Motor neuron (in vitro differentiated cells): Measurements from ENCODE around the gene SLC4A11. TPM values are rescaled to one million over a fixed set of nuclear protein-coding genes. Genes with fewer than 3 reads are reported as not detected.
"Not testable (repeated sequence)": the region's sequence is repeated elsewhere in the genome, so short reads cannot be mapped to it uniquely, and the experiment has no call there.

Source experiments
- ATAC-seq, 8 experiments: fragments of 200-7000 bp; cut with Tn5 transposase; replicated peaks in 6 of 8; 2 replicates each; pipeline ENCODE4 v1.8.0; 2021; ENCODE audit warnings: mild to moderate bottlenecking in 8 of 8, moderate library complexity in 8 of 8
- H3K27ac ChIP-seq, 2 donors: fragments of 250-450 bp; sonication (Bioruptor Pico); 2 replicates each; pipeline ENCODE4 v1.9.0; 2021; ENCODE audit warnings: antibody characterized with exemption in 2 of 2, mild to moderate bottlenecking in 2 of 2, moderate library complexity in 1 of 2
- H3K4me1 ChIP-seq, 2 donors: fragments of 250-450 bp; sonication (Bioruptor Pico); replicated peaks in 1 of 2; 2 replicates each; pipeline ENCODE4 v1.6.1; 2021; ENCODE audit warnings: antibody characterized with exemption in 2 of 2, mild to moderate bottlenecking in 2 of 2, moderate library complexity in 1 of 2
- H3K4me3 ChIP-seq, 5 donors: fragments of 250-450 bp; sonication (Bioruptor Pico); 2 replicates each; pipeline ENCODE4 v1.9.0; 2021; ENCODE audit warnings: antibody characterized with exemption in 5 of 5, mild to moderate bottlenecking in 5 of 5, moderate library complexity in 4 of 5
- WGBS, 10 experiments: fragments of 450-650 bp; shearing (Covaris generic); methylation state at CpG; one replicate each; pipeline ENCODE4 v1.0.0; 2022; 5-methylcytosine and 5-hydroxymethylcytosine counted together
- in situ Hi-C, 9 experiments: fragments of 400-800 bp; cut with MboI; loops; one replicate each; pipeline ENCODE4 v1.15.0; 2021; ENCODE audit warnings: low sequenced_read_pairs in 9 of 9, low pct_unique_long_range_greater_than_20kb in 2 of 9; ENCODE audit not compliant: unreplicated experiment in 9 of 9
- total RNA-seq, 8 experiments: library from RNA; unstranded; fragments of 300-600 nt; gene quantifications; 2 replicates each; pipeline versions ENCODE4 v1.2.3 to v1.2.4, GENCODE V29; 2022

Gene SLC4A11
- total RNA-seq, 8 experiments from 2014 or later = 0.05 to 19.6 (median 1.3) TPM

GRCh38 chr20:3183896-3184612, 54.9 kb downstream of the SLC4A11 start:
- Histone ChIP-seq H3K4me1 (no peaks in the 10 kb centered on the region), H3K4me3 (no peak overlapping the region), H3K27ac (no peak overlapping the region)
- whole genome bisulfite sequencing, 10 experiments = 67 to 100% (median 100%) methylated on average over 1 to 3 of the region's 3 CpGs; no CpG with 5 or more reads in 1 of the 10 experiments
- ATAC-seq = peak in 2 of 8 experiments; percentile 45 to 62
- in situ Hi-C loops = no loop called here

GRCh38 chr20:3182429-3182828, 56.6 kb downstream of the SLC4A11 start:
- ATAC-seq, H3K27ac ChIP-seq, H3K4me3 ChIP-seq, in situ Hi-C loops, H3K4me1 ChIP-seq: not testable (repeated sequence)
- 71 to 100% (median 100%) methylated on average over 1 to 4 of the region's 5 CpGs; no CpG with 5 or more reads in 2 of the 10 experiments for WGBS, 10 experiments

- in situ Hi-C loops = no loop called here
- WGBS, 10 experiments = 0 to 100% (median 74%) methylated on average over 1 to 3 of the region's 5 CpGs; no CpG with 5 or more reads in 1 of the 10 experiments
- no peak overlapping the region for H3K4me3 ChIP-seq
- no peak overlapping the region for H3K27ac ChIP-seq
- ATAC-seq = no peak
- H3K4me1 ChIP-seq = no peaks in the 10 kb centered on the region
Measured at GRCh38 chr20:3181270-3181669, 57.7 kb downstream of the SLC4A11 start.

- in situ Hi-C loops = no loop called here
- ATAC-seq = no peak
- Histone ChIP-seq H3K27ac (no peak overlapping the region), H3K4me3 (no peak overlapping the region), H3K4me1 (no peaks in the 10 kb centered on the region)
- WGBS, 10 experiments = 58 to 100% (median 76%) methylated on average over 1 to 4 of the region's 4 CpGs
Measured at GRCh38 chr20:3180319-3180718, 58.7 kb downstream of the SLC4A11 start.

GRCh38 chr20:3177746-3178485, 61.1 kb downstream of the SLC4A11 start:
- 80 to 100% (median 97%) methylated on average over 1 to 7 of the region's 8 CpGs; no CpG with 5 or more reads in 2 of the 10 experiments for WGBS, 10 experiments
- Histone ChIP-seq H3K4me3 (no peak overlapping the region), H3K27ac (no peak overlapping the region), H3K4me1 (no peaks in the 10 kb centered on the region)
- ATAC-seq = no peak
- in situ Hi-C loops = no loop called here

Other genes with a start within 250 kb of the SLC4A11 start
- gene GNRH2, start 195.6 kb downstream of the SLC4A11 start, total RNA-seq = 1 to 10 TPM in 3 of 8 experiments, under 1 TPM in 4, not detected in 1; 0.27 to 1.2 (median 0.96) TPM
- 10 to 100 TPM; 33.9 to 68.1 (median 54.1) TPM for gene MRPS26, start 193.1 kb downstream of the SLC4A11 start, total RNA-seq
- not detected for gene OXT, start 167.6 kb downstream of the SLC4A11 start, total RNA-seq
- under 1 TPM in 1 of 8 experiments, not detected in 7; 0.22 TPM for gene AVP, start 154.5 kb downstream of the SLC4A11 start, total RNA-seq
- 10 to 100 TPM; 10.4 to 25.5 (median 17.8) TPM for gene FASTKD5, start 79.3 kb downstream of the SLC4A11 start, total RNA-seq
- 1 to 10 TPM; 3.1 to 6.2 (median 4.8) TPM for gene UBOX5, start 79.3 kb downstream of the SLC4A11 start, total RNA-seq
- 10 to 100 TPM in 5 of 8 experiments, 1 to 10 TPM in 3; 2.6 to 27.8 (median 13.9) TPM for gene LZTS3, start 65.6 kb downstream of the SLC4A11 start, total RNA-seq
- gene DDRGK1, start 34.5 kb downstream of the SLC4A11 start, total RNA-seq = 10 to 100 TPM; 44.9 to 71.8 (median 53.6) TPM
- gene ITPA, start 29.7 kb downstream of the SLC4A11 start, total RNA-seq = 10 to 100 TPM; 27.7 to 84.2 (median 45.5) TPM
- 10 to 100 TPM in 5 of 8 experiments, 1 to 10 TPM in 3; 4.5 to 22.3 (median 19.0) TPM for gene DNAAF9, start 168.5 kb upstream of the SLC4A11 start, total RNA-seq
- gene ATRN, start 231.8 kb upstream of the SLC4A11 start, total RNA-seq = 10 to 100 TPM; 21.7 to 50.0 (median 25.0) TPM